Esophagus squamous epithelium (tissue), 5 donors: Measurements from ENCODE around the gene HEBP1. TPM values are rescaled to one million over a fixed set of nuclear protein-coding genes. Genes with fewer than 3 reads are reported as not detected.

Source experiments
- DNase-seq: peaks from one replicate; lab custom pipeline; 2025; lab: John Stamatoyannopoulos, UW
- H3K27ac ChIP-seq, 4 donors: fragments of 200-600 bp; sonication (generic); one replicate each; pipeline ENCODE4 v1.5.1; 2016 to 2019; ENCODE audit warnings: mild to moderate bottlenecking in 1 of 4
- H3K27me3 ChIP-seq, 4 donors: fragments of 200-600 bp; sonication (generic); 1 replicate in 3 of 4; 2 replicates in 1 of 4; pipeline versions ENCODE4 v1.5.1 to v1.6.0; 2017 to 2021; ENCODE audit warnings: antibody characterized with exemption in 1 of 4
- H3K36me3 ChIP-seq, 3 donors: fragments of 200-600 bp; sonication (generic); one replicate each; pipeline ENCODE4 v1.5.1; 2016 to 2019
- H3K4me1 ChIP-seq, 3 donors: fragments of 200-600 bp; sonication (generic); one replicate each; pipeline ENCODE4 v1.5.1; 2017 to 2019
- H3K4me3 ChIP-seq, 4 donors: fragments of 200-600 bp; sonication (generic); 1 replicate in 3 of 4; 2 replicates in 1 of 4; pipeline ENCODE4 v1.5.1; 2016 to 2019; ENCODE audit warnings: mild to moderate bottlenecking in 2 of 4, moderate library complexity in 1 of 4
- H3K9me3 ChIP-seq, 3 donors: fragments of 200-600 bp; sonication (generic); one replicate each; pipeline ENCODE4 v1.5.1; 2016 to 2019
- POLR2A ChIP-seq, 4 donors: fragments of 450-650 bp; IDR thresholded peaks; one replicate each; pipeline ENCODE4 v1.6.1; 2017; ENCODE audit warnings: antibody characterized with exemption in 4 of 4, mild to moderate bottlenecking in 4 of 4, moderate library complexity in 3 of 4
- WGBS, 2 donors: methylation state at CpG; one replicate each; pipeline ENCODE4 v1.1.5; 2018; 5-methylcytosine and 5-hydroxymethylcytosine counted together
- intact Hi-C: fragments of 100-400 bp; cut with DNase I; formaldehyde crosslinking; loops from one replicate; pipeline ENCODE4 v1.15.0; 2022
- total RNA-seq, 4 donors: library from RNA; depleted of rRNA; stranded (reverse); fragments of >200 nt; gene quantifications; one replicate each; pipeline ENCODE4 v1.1.0, GENCODE V29; 2016
- TF ChIP-seq, protein P1 (sequence below), 6 experiments: fragments of 450-650 bp in 4 of 6; fragments of 200-600 bp in 2 of 6; sonication (generic) in 2 of 6; IDR thresholded peaks; one replicate each; pipeline ENCODE4 v1.5.1; 2016 to 2019; ENCODE audit warnings: antibody characterized with exemption in 6 of 6, mild to moderate bottlenecking in 4 of 6, moderate library complexity in 4 of 6
- donor health status: DM: yes; HTN: yes; CAD: no.

HEBP1 gene
- total RNA-seq, 4 donors from 2014 or later, result 17.0 to 50.9 (median 23.9) TPM

DNA sequence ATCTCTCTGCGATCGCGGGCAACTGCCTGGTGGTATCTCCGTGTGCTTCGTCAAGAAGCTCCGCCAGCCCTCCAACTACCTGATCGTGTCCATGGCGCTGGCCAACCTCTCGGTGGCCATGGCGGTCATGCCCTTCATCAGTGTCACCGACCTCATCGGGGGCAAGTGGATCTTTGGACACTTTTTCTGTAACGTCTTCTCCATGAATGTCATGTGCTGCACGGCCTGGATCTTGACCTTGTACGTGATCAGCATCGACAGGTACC lies 1.6 kb upstream of the HEBP1 start:
- Histone ChIP-seq H3K27me3 (no peaks in the 10 kb centered on the region), H3K4me3 (peak overlapping the region; percentile 66 to 77 (median 72)), H3K27ac (peak overlapping the region; percentile 94 to 98 (median 95)), H3K4me1 (peaks cover 12 to 42% (median 19%) of the 10 kb centered on the region in 3 donors), H3K9me3 (no peaks in the 10 kb centered on the region), H3K36me3 (no peaks in the 10 kb centered on the region)
- no peak for DNase-seq
- intact Hi-C loops, result no loop called here
- TF ChIP-seq, protein P1, sequence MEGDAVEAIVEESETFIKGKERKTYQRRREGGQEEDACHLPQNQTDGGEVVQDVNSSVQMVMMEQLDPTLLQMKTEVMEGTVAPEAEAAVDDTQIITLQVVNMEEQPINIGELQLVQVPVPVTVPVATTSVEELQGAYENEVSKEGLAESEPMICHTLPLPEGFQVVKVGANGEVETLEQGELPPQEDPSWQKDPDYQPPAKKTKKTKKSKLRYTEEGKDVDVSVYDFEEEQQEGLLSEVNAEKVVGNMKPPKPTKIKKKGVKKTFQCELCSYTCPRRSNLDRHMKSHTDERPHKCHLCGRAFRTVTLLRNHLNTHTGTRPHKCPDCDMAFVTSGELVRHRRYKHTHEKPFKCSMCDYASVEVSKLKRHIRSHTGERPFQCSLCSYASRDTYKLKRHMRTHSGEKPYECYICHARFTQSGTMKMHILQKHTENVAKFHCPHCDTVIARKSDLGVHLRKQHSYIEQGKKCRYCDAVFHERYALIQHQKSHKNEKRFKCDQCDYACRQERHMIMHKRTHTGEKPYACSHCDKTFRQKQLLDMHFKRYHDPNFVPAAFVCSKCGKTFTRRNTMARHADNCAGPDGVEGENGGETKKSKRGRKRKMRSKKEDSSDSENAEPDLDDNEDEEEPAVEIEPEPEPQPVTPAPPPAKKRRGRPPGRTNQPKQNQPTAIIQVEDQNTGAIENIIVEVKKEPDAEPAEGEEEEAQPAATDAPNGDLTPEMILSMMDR (IDR thresholded peaks at IDR 0.05), result no peak
- TF ChIP-seq POLR2A (IDR thresholded peaks at IDR 0.05), result no peak
- WGBS, 2 donors, result 50 to 90% methylated on average over 4 to 10 of the region's 16 CpGs

DNA sequence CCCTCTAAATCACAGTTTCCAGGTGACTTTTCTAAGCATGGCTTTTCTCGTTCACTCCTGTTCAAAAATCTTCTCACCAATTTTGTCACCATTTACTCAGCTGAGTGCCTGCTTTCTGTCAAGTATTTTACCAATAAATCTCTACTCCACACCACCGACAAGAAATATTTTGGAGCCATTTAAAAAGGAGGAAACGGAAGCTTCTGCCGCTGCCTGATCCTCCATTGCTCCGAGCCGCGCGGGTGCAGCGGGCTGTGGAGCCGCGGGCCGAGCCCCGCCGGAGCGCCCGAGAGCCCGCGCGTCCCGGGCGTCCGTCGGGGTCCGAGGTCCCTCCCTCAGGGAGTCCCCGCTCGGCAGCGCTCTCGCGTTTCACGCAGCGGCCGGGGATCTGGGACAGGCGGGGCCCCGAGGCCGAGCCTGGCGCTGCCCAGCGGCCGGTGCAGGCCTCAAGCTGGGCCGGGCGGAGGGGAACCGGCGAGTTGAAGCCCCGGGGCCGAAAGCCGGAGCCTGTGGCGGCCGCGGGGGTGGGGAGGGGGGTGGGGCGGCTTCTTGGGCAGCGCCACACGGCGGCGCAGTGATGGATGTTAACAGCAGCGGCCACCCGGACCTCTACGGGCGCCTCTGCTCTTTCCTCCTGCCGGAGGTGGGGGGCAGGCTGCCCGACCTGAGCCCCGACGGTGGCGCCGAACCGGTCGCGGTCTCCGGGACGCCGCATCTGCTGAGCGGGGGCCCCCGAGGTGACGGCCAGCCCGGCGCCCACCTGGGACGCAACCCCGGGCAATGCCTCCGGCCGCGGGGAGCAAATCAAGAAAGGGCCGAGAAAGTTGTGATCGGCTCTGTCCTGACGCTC lies 1.1 kb upstream of the HEBP1 start:
- H3K27ac ChIP-seq, result peak overlapping the region; percentile 94 to 98 (median 95)
- no peaks in the 10 kb centered on the region for H3K9me3 ChIP-seq
- TF ChIP-seq, protein P1 (IDR thresholded peaks at IDR 0.05), result peak in 4 of 6 experiments; percentile 11 to 44 (median 22)
- no peak for TF ChIP-seq POLR2A (IDR thresholded peaks at IDR 0.05)
- peak overlapping the region; percentile 66 to 77 (median 72) for H3K4me3 ChIP-seq
- peak; percentile 5 for DNase-seq
- H3K4me1 ChIP-seq, result peaks cover 12 to 46% (median 22%) of the 10 kb centered on the region in 3 donors
- intact Hi-C loops, result no loop called here
- no peaks in the 10 kb centered on the region for H3K36me3 ChIP-seq
- H3K27me3 ChIP-seq, result no peaks in the 10 kb centered on the region
- WGBS, 2 donors, result 2 to 5% methylated on average over 7 to 16 of the region's 82 CpGs

DNA sequence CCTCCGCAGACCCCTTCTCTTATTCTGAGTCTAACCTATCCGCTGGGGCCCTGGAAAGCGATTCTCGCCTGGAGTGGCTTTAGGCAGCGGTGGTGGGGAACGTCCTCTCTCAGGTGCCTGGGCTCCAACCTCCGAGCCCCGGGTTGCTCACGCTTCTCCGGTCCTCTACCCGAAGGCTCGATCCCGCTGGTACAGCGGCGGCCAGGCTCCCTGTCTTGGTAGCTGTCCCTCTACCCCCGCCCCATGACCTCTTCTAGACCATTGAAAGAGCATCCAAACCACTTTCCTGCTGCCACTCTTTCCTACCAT lies 505 bp upstream of the HEBP1 start:
- Histone ChIP-seq H3K27me3 (no peaks in the 10 kb centered on the region), H3K36me3 (no peaks in the 10 kb centered on the region), H3K4me3 (peak overlapping the region; percentile 66 to 77 (median 72)), H3K9me3 (no peaks in the 10 kb centered on the region), H3K4me1 (peaks cover 12 to 49% (median 23%) of the 10 kb centered on the region in 3 donors), H3K27ac (peak overlapping the region; percentile 94 to 98 (median 95))
- 1% methylated on average over 12 to 16 of the region's 16 CpGs for WGBS, 2 donors
- TF ChIP-seq, protein P1 (IDR thresholded peaks at IDR 0.05), result no peak
- no peak for TF ChIP-seq POLR2A (IDR thresholded peaks at IDR 0.05)
- intact Hi-C loops, result no loop called here
- DNase-seq, result no peak

DNA sequence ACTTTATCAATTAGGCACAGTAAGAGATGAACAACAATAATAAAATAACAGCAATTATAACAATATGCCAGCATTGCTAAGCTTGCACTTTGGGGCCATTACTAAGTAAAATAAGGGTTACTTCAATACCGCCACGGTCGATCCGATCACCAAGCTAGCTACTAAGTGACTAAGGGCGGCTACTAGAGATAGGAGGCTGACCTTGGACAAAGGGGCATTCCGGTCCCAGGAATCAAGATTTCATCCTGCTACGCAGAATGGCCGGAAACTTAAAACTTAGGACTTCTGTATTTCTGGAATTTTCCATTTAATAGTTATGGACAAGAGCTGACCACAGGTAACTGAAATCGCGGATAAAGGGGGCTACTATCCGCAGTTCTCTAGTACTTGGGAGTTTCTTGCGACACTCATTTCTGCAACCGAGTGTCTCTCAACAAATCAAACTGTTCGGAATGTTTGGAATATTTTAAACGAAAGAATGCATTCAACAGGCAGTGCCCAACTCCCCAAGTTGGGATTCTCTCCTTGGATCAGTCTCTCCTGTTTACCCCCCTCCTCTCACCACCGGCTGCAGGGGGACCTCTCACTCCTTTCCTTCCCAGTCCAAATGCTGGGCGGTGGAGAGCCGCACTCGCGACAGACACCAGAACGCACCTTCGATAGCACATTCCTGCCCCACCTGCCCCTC lies 650 bp downstream of the HEBP1 start:
- Histone ChIP-seq H3K9me3 (no peaks in the 10 kb centered on the region), H3K36me3 (no peaks in the 10 kb centered on the region), H3K4me1 (peaks cover 12 to 58% (median 23%) of the 10 kb centered on the region in 3 donors), H3K4me3 (peak overlapping the region; percentile 66 to 77 (median 72)), H3K27ac (peak overlapping the region; percentile 83 to 98 (median 94)), H3K27me3 (no peaks in the 10 kb centered on the region)
- intact Hi-C loops, result no loop called here
- WGBS, 2 donors, result 16 to 30% methylated on average over 20 to 22 of the region's 22 CpGs
- TF ChIP-seq, protein P1 (IDR thresholded peaks at IDR 0.05), result no peak
- no peak for TF ChIP-seq POLR2A (IDR thresholded peaks at IDR 0.05)
- no peak for DNase-seq

DNA sequence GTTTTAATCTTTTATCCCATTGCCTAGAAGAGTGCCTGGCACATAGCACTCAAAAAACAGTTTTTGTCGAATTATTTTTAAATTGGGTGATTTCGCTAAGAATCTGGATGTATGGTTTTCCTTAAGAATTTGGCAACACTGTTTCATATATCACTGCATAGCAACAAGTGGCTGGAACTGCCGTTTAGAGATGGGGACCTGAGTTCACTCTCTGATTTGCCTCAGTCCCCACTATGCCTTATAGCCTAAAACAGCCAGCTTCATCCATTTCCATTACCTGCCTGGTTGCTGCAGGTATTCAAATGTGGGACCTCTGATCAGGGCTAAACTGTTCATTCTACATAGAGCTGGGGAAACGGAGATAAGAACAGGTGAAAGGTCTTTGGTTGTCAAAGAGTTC lies 1.8 kb downstream of the HEBP1 start:
- no peak for DNase-seq
- no peaks in the 10 kb centered on the region for H3K9me3 ChIP-seq
- H3K27me3 ChIP-seq, result no peaks in the 10 kb centered on the region
- H3K4me3 ChIP-seq, result peak overlapping the region in 1 of 4 donors; percentile 77
- H3K4me1 ChIP-seq, result peaks cover 12 to 63% (median 23%) of the 10 kb centered on the region in 3 donors
- 83 to 91% methylated on average over 4 of the region's 4 CpGs for WGBS, 2 donors
- no peak overlapping the region for H3K27ac ChIP-seq
- TF ChIP-seq, protein P1 (IDR thresholded peaks at IDR 0.05), result no peak
- intact Hi-C loops, result no loop called here
- no peaks in the 10 kb centered on the region for H3K36me3 ChIP-seq
